Activated naive CD8-positive, alpha-beta T cell treated with anti-CD3 and anti-CD28 coated beads, Interleukin-2, amount 10 ng/mL, durations not matched to agents 7 days and 5 days (primary cell): ENCODE data around the gene EEIG2. TPM values are rescaled to one million over a fixed set of nuclear protein-coding genes. Genes with fewer than 3 reads are reported as not detected.
"Not testable (repeated sequence)": the region's sequence is repeated elsewhere in the genome, so short reads cannot be mapped to it uniquely, and the experiment has no call there.

Experiments
- ATAC-seq: fragments of 150-1000 bp; cut with Tn5 transposase; one replicate; pipeline ENCODE4 v1.10.0; 2021; ENCODE audit warnings: low read depth, moderate library complexity
- POLR2A ChIA-PET: fragments of 350-600 bp; sonication (Branson Sonifier 250); formaldehyde crosslinking; loops from one replicate; lab custom pipeline; 2021; ENCODE audit warnings: antibody characterized with exemption; lab: Charles Lee
- DNase-seq: peaks from one replicate; pipeline ENCODE4 v3.0.0; 2021
- H3K27ac Mint-ChIP-seq: one replicate; pipeline ENCODE4 v1.8.0; 2022; ENCODE audit warnings: mild to moderate bottlenecking, mixed read lengths
- H3K27me3 Mint-ChIP-seq: one replicate; pipeline ENCODE4 v1.8.0; 2022; ENCODE audit warnings: mild to moderate bottlenecking, moderate library complexity, mixed read lengths
- H3K36me3 Mint-ChIP-seq: one replicate; pipeline ENCODE4 v1.8.0; 2021; ENCODE audit warnings: mild to moderate bottlenecking, mixed read lengths
- H3K4me1 Mint-ChIP-seq: one replicate; pipeline ENCODE4 v1.8.0; 2021; ENCODE audit warnings: mixed read lengths
- H3K4me3 Mint-ChIP-seq: one replicate; pipeline ENCODE4 v1.8.0; 2022; ENCODE audit warnings: mild to moderate bottlenecking, moderate library complexity, mixed read lengths
- H3K9me3 Mint-ChIP-seq: one replicate; pipeline ENCODE4 v1.8.0; 2021; ENCODE audit warnings: mixed read lengths
- total RNA-seq, 2 experiments: library from RNA; stranded (reverse); gene quantifications; one replicate each; pipeline ENCODE4 v1.2.3, GENCODE V29; 2021

Gene EEIG2
- total RNA-seq, 2 experiments from 2014 or later, result 16.5 TPM

GRCh38 chr1:108533351-108534083 is 26.4 kb upstream of the EEIG2 start:
- no peak for ATAC-seq
- peaks cover 21% of the 10 kb centered on the region for H3K27me3 Mint-ChIP-seq

GRCh38 chr1:108534759-108535158 is 25.1 kb upstream of the EEIG2 start:
- DNase-seq (no peak), ATAC-seq (no peak)
- Mint-ChIP-seq H3K27me3 (peaks cover 27% of the 10 kb centered on the region), H3K9me3 (peaks cover 2% of the 10 kb centered on the region), H3K4me1 (no peaks in the 10 kb centered on the region), H3K27ac (no peak overlapping the region), H3K4me3 (no peak overlapping the region), H3K36me3 (no peaks in the 10 kb centered on the region)
- POLR2A ChIA-PET, result no interaction called here

More at GRCh38 chr1:108533351-108534083, 26.4 kb upstream of the EEIG2 start:
- POLR2A ChIA-PET, result no interaction called here
- Mint-ChIP-seq H3K27ac (no peak overlapping the region), H3K36me3 (no peaks in the 10 kb centered on the region), H3K9me3 (peaks cover 2% of the 10 kb centered on the region), H3K4me3 (no peak overlapping the region), H3K4me1 (no peaks in the 10 kb centered on the region)
- DNase-seq, result no peak

GRCh38 chr1:108535315-108535897 is 24.5 kb upstream of the EEIG2 start:
- H3K27ac Mint-ChIP-seq, H3K9me3 Mint-ChIP-seq, H3K4me1 Mint-ChIP-seq, H3K4me3 Mint-ChIP-seq, POLR2A ChIA-PET, H3K36me3 Mint-ChIP-seq, ATAC-seq, DNase-seq: not testable (repeated sequence)
- peaks cover 24% of the 10 kb centered on the region for H3K27me3 Mint-ChIP-seq

GRCh38 chr1:108536021-108536420 is 23.9 kb upstream of the EEIG2 start:
- H3K4me3 Mint-ChIP-seq, DNase-seq, POLR2A ChIA-PET, H3K4me1 Mint-ChIP-seq, H3K27ac Mint-ChIP-seq, H3K9me3 Mint-ChIP-seq, ATAC-seq, H3K36me3 Mint-ChIP-seq: not testable (repeated sequence)
- H3K27me3 Mint-ChIP-seq, result peaks cover 24% of the 10 kb centered on the region

- H3K9me3 Mint-ChIP-seq, H3K4me1 Mint-ChIP-seq, DNase-seq, H3K4me3 Mint-ChIP-seq, H3K27ac Mint-ChIP-seq, H3K36me3 Mint-ChIP-seq, ATAC-seq, POLR2A ChIA-PET: not testable (repeated sequence)
- H3K27me3 Mint-ChIP-seq, result peaks cover 24% of the 10 kb centered on the region
These were observed 23.1 kb upstream of the EEIG2 start for GRCh38 chr1:108536791-108537190.

- POLR2A ChIA-PET, result no interaction called here
- Mint-ChIP-seq H3K27me3 (peaks cover 23% of the 10 kb centered on the region), H3K27ac (no peak overlapping the region), H3K4me1 (no peaks in the 10 kb centered on the region), H3K4me3 (no peak overlapping the region), H3K9me3 (peaks cover 2% of the 10 kb centered on the region), H3K36me3 (no peaks in the 10 kb centered on the region)
- ATAC-seq (no peak), DNase-seq (no peak)
These were observed 21.9 kb upstream of the EEIG2 start for GRCh38 chr1:108537976-108538375.

GRCh38 chr1:108540977-108541376 is 18.9 kb upstream of the EEIG2 start:
- Mint-ChIP-seq H3K27ac (no peak overlapping the region), H3K4me1 (no peaks in the 10 kb centered on the region), H3K27me3 (peaks cover 31% of the 10 kb centered on the region), H3K36me3 (no peaks in the 10 kb centered on the region), H3K4me3 (no peak overlapping the region), H3K9me3 (peaks cover 3% of the 10 kb centered on the region)
- ATAC-seq (no peak), DNase-seq (no peak)
- POLR2A ChIA-PET, result no interaction called here

GRCh38 chr1:108541861-108542260 is 18.0 kb upstream of the EEIG2 start:
- Mint-ChIP-seq H3K27me3 (peaks cover 34% of the 10 kb centered on the region), H3K36me3 (no peaks in the 10 kb centered on the region), H3K27ac (no peak overlapping the region), H3K4me1 (no peaks in the 10 kb centered on the region), H3K9me3 (peaks cover 3% of the 10 kb centered on the region), H3K4me3 (no peak overlapping the region)
- DNase-seq (no peak), ATAC-seq (no peak)
- POLR2A ChIA-PET, result no interaction called here

- ATAC-seq, H3K36me3 Mint-ChIP-seq, H3K4me3 Mint-ChIP-seq, H3K9me3 Mint-ChIP-seq, H3K4me1 Mint-ChIP-seq, DNase-seq, POLR2A ChIA-PET, H3K27ac Mint-ChIP-seq: not testable (repeated sequence)
- H3K27me3 Mint-ChIP-seq, result peaks cover 23% of the 10 kb centered on the region
These were observed 12.4 kb upstream of the EEIG2 start for GRCh38 chr1:108547493-108547892.

- DNase-seq (no peak), ATAC-seq (no peak)
- no peak overlapping the region for H3K27ac Mint-ChIP-seq
- H3K4me3 Mint-ChIP-seq, result no peak overlapping the region
- no peaks in the 10 kb centered on the region for H3K4me1 Mint-ChIP-seq
- POLR2A ChIA-PET, result no interaction called here
- H3K9me3 Mint-ChIP-seq, result peaks cover 2% of the 10 kb centered on the region
- peaks cover 12% of the 10 kb centered on the region for H3K27me3 Mint-ChIP-seq
- no peaks in the 10 kb centered on the region for H3K36me3 Mint-ChIP-seq
These were observed 8.6 kb upstream of the EEIG2 start for GRCh38 chr1:108551137-108551862.

- no peak for DNase-seq
- H3K4me3 Mint-ChIP-seq, result no peak overlapping the region
- H3K27me3 Mint-ChIP-seq, result peaks cover 9% of the 10 kb centered on the region
- no peak overlapping the region for H3K27ac Mint-ChIP-seq
- no peaks in the 10 kb centered on the region for H3K36me3 Mint-ChIP-seq
- no peak for ATAC-seq
- H3K9me3 Mint-ChIP-seq, result no peaks in the 10 kb centered on the region
- POLR2A ChIA-PET, result no interaction called here
- H3K4me1 Mint-ChIP-seq, result no peaks in the 10 kb centered on the region
These were observed 6.0 kb upstream of the EEIG2 start for GRCh38 chr1:108553905-108554304.

GRCh38 chr1:108554682-108555427 is 5.0 kb upstream of the EEIG2 start:
- no peaks in the 10 kb centered on the region for H3K9me3 Mint-ChIP-seq
- no peak overlapping the region for H3K27ac Mint-ChIP-seq
- no peaks in the 10 kb centered on the region for H3K36me3 Mint-ChIP-seq
- H3K27me3 Mint-ChIP-seq, result peaks cover 4% of the 10 kb centered on the region
- DNase-seq (no peak), ATAC-seq (no peak)
- H3K4me1 Mint-ChIP-seq, result no peaks in the 10 kb centered on the region
- POLR2A ChIA-PET, result no interaction called here
- no peak overlapping the region for H3K4me3 Mint-ChIP-seq

GRCh38 chr1:108556066-108556465 is 3.8 kb upstream of the EEIG2 start:
- DNase-seq, result no peak
- Mint-ChIP-seq H3K36me3 (no peaks in the 10 kb centered on the region), H3K27ac (no peak overlapping the region), H3K27me3 (peaks cover 4% of the 10 kb centered on the region), H3K4me1 (peaks cover 4% of the 10 kb centered on the region), H3K4me3 (no peak overlapping the region), H3K9me3 (no peaks in the 10 kb centered on the region)
- POLR2A ChIA-PET, result no interaction called here
- ATAC-seq, result no peak
